Measurements from ENCODE around the gene ARHGAP26. TPM values are rescaled to one million over a fixed set of nuclear protein-coding genes. Genes with fewer than 3 reads are reported as not detected.

ARHGAP26 gene
- total RNA-seq, 4 donors from 2014 or later = 22.3 to 40.7 (median 28.2) TPM

- Histone ChIP-seq H3K4me1 (peaks cover 7 to 17% (median 14%) of the 10 kb centered on the region in 4 donors), H3K36me3 (peaks cover 0 to 9% (median 5%) of the 10 kb centered on the region in 4 donors), H3K27me3 (no peaks in the 10 kb centered on the region), H3K4me3 (no peak overlapping the region), H3K9me3 (no peaks in the 10 kb centered on the region), H3K27ac (replicated peaks in 1 of 4) (no peak overlapping the region)
- no peak for TF ChIP-seq EP300 (IDR thresholded peaks at IDR 0.05)
- DNase-seq (ENCODE audit: extremely low spot score) = no peak
- 98% methylated on average over 2 of the region's 2 CpGs for WGBS
- intact Hi-C loops (cut with DNase I) = no loop called here
These were observed 400.8 kb downstream of the ARHGAP26 start for GRCh38 chr5:143170977-143171376.

- Histone ChIP-seq H3K27ac (replicated peaks in 1 of 4) (no peak overlapping the region), H3K36me3 (peaks cover 0 to 9% (median 5%) of the 10 kb centered on the region in 4 donors), H3K9me3 (no peaks in the 10 kb centered on the region), H3K4me3 (no peak overlapping the region), H3K27me3 (no peaks in the 10 kb centered on the region), H3K4me1 (peaks cover 8 to 15% (median 13%) of the 10 kb centered on the region in 4 donors)
- intact Hi-C loops (cut with DNase I) = no loop called here
- no peak for DNase-seq (ENCODE audit: extremely low spot score)
- 92% methylated on average over 4 of the region's 5 CpGs for WGBS
- TF ChIP-seq POLR2A (IDR thresholded peaks at IDR 0.05; ENCODE audit: low read depth) (no peak), EP300 (IDR thresholded peaks at IDR 0.05) (no peak), POLR2AphosphoS5 (IDR thresholded peaks at IDR 0.05) (no peak), CTCF (IDR thresholded peaks at IDR 0.05) (no peak)
These were observed 402.6 kb downstream of the ARHGAP26 start for GRCh38 chr5:143172739-143173138.

- intact Hi-C loops (cut with DNase I) = no loop called here
These were observed 403.1 kb downstream of the ARHGAP26 start for GRCh38 chr5:143173139-143173889.

GRCh38 chr5:143174714-143175398, 404.7 kb downstream of the ARHGAP26 start:
- Histone ChIP-seq H3K4me1 (peaks cover 5 to 19% (median 12%) of the 10 kb centered on the region in 4 donors), H3K36me3 (peaks cover 0 to 10% (median 7%) of the 10 kb centered on the region in 4 donors), H3K27me3 (no peaks in the 10 kb centered on the region), H3K27ac (replicated peaks in 1 of 4) (no peak overlapping the region), H3K9me3 (no peaks in the 10 kb centered on the region), H3K4me3 (no peak overlapping the region)
- 86% methylated on average over 1 of the region's 1 CpG for WGBS
- no peak for DNase-seq (ENCODE audit: extremely low spot score)
- no peak for TF ChIP-seq POLR2A (IDR thresholded peaks at IDR 0.05; ENCODE audit: low read depth)
- intact Hi-C loops (cut with DNase I) = no loop called here

More at GRCh38 chr5:143173139-143173889, 403.1 kb downstream of the ARHGAP26 start:
- TF ChIP-seq POLR2A (IDR thresholded peaks at IDR 0.05; ENCODE audit: low read depth) (no peak), EP300 (IDR thresholded peaks at IDR 0.05) (no peak), POLR2AphosphoS5 (IDR thresholded peaks at IDR 0.05) (no peak), CTCF (IDR thresholded peaks at IDR 0.05) (no peak)
- no peaks in the 10 kb centered on the region for H3K27me3 ChIP-seq
- DNase-seq (ENCODE audit: extremely low spot score) = no peak
- peaks cover 5 to 15% (median 11%) of the 10 kb centered on the region in 4 donors for H3K4me1 ChIP-seq
- H3K27ac ChIP-seq (replicated peaks in 1 of 4) = no peak overlapping the region
- H3K36me3 ChIP-seq = peaks cover 0 to 9% (median 5%) of the 10 kb centered on the region in 4 donors
- no peaks in the 10 kb centered on the region for H3K9me3 ChIP-seq
- WGBS = 97% methylated on average over 12 of the region's 12 CpGs
- no peak overlapping the region for H3K4me3 ChIP-seq

GRCh38 chr5:143176048-143176447, 405.9 kb downstream of the ARHGAP26 start:
- Histone ChIP-seq H3K27ac (replicated peaks in 1 of 4) (no peak overlapping the region), H3K27me3 (no peaks in the 10 kb centered on the region), H3K4me3 (no peak overlapping the region), H3K9me3 (no peaks in the 10 kb centered on the region), H3K36me3 (peaks cover 0 to 10% (median 7%) of the 10 kb centered on the region in 4 donors), H3K4me1 (peaks cover 8 to 24% (median 12%) of the 10 kb centered on the region in 4 donors)
- no peak for DNase-seq (ENCODE audit: extremely low spot score)
- intact Hi-C loops (cut with DNase I) = no loop called here
- WGBS = 82% methylated on average over 3 of the region's 3 CpGs
- no peak for TF ChIP-seq POLR2AphosphoS5 (IDR thresholded peaks at IDR 0.05)
- no peak for TF ChIP-seq POLR2A (IDR thresholded peaks at IDR 0.05; ENCODE audit: low read depth)
- no peak for TF ChIP-seq EP300 (IDR thresholded peaks at IDR 0.05)
- no peak for TF ChIP-seq CTCF (IDR thresholded peaks at IDR 0.05)
